Coronary artery (tissue), 2 donors: ENCODE results near the gene SERP1.

ENCODE experiments used
- DNase-seq: peaks from one replicate; pipeline ENCODE4 v3.0.0-alpha.2; 2017; ENCODE audit warnings: low spot score
- H3K27ac ChIP-seq, 2 donors: fragments of 200-600 bp; sonication (generic); one replicate each; pipeline ENCODE4 v1.5.1; 2016 to 2019
- H3K4me3 ChIP-seq: fragments of 200-600 bp; sonication (generic); 2 replicates; pipeline ENCODE4 v1.5.1; 2016; ENCODE audit warnings: mild to moderate bottlenecking, moderate library complexity
- CTCF ChIP-seq: fragments of 200-600 bp; sonication (generic); IDR thresholded peaks from one replicate; pipeline ENCODE4 v1.5.1; 2019; ENCODE audit warnings: antibody characterized with exemption

Gene SERP1

GRCh38 chr3:150546226-150547044 lies at the start of gene SERP1, which contains the start of gene EIF2A:
Gene SERP1, minus strand, starts transcription at chr3:150546496. Its CDS starts 361 bp downstream, at chr3:150546135.
Gene EIF2A, plus strand, starts transcription at chr3:150546787. Its CDS starts 16 bp downstream, at chr3:150546803.
- Histone ChIP-seq H3K4me3 (peak within 1 kb of the TSS; percentile 99), H3K27ac (peak within 1 kb of the TSS; percentile 89 to 100)
- peak; percentile 99 for DNase-seq
- TF ChIP-seq CTCF = no peak

GRCh38 chr3:150594150-150594549 lies 47.9 kb upstream of the SERP1 start:
- no peak for DNase-seq
- no peak for TF ChIP-seq CTCF
- H3K27ac ChIP-seq = no peak overlapping the region
- H3K4me3 ChIP-seq = no peak overlapping the region

DNA sequence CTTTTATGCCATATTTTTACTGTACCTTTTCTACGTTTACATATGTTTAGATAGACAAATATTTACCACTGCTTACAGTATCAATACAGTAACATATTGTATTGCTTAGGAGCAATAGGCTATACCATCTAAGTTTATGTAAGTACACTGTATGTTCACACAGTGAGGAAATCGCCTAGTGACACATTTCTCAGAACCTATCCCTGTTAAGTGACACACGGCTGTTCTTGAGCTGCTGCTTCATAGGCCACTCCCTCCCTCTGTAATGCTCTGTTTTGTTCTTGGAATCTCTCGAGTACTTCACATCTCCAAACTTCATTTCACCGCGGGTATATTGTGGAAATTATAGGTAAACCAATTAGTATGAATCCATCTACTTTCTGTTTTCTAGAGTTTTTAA lies 43.5 kb upstream of the SERP1 start:
- no peak for TF ChIP-seq CTCF
- no peak for DNase-seq
- Histone ChIP-seq H3K27ac (no peak overlapping the region), H3K4me3 (no peak overlapping the region)

- no peak for DNase-seq
- TF ChIP-seq CTCF = no peak
- H3K4me3 ChIP-seq = no peak overlapping the region
- no peak overlapping the region for H3K27ac ChIP-seq
These were observed 41.9 kb upstream of the SERP1 start for GRCh38 chr3:150588027-150588830.

DNA sequence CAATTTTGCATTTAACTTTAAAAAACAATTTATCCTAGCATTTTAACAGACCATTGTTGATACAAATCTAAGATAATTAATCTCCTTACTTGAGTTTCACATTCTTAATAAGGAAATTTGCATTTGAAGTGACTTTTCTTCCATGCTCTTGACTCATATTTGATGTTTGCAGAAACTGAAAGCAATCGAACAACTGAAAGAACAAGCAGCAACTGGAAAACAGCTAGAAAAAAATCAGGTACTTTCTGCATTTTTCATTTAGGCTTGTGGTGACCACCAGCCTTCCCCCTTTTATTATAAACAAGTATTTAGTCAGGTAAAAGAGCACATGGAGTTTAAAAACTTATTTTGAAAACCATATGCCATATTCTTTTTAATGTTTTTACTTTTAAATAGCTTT lies 36.7 kb upstream of the SERP1 start:
- TF ChIP-seq CTCF = no peak
- H3K27ac ChIP-seq = no peak overlapping the region
- DNase-seq = no peak
- H3K4me3 ChIP-seq = no peak overlapping the region

GRCh38 chr3:150582620-150583019 lies 36.3 kb upstream of the SERP1 start:
- DNase-seq = no peak
- H3K27ac ChIP-seq = no peak overlapping the region
- no peak for TF ChIP-seq CTCF
- H3K4me3 ChIP-seq = no peak overlapping the region
